Measurements from ENCODE around the gene SLC35B2. TPM values are rescaled to one million over a fixed set of nuclear protein-coding genes. Genes with fewer than 3 reads are reported as not detected.
A peak's percentile ranks its signal among the peaks of the same experiment; 100 is the strongest.

Gene SLC35B2
- total and polyA plus RNA-seq, 2 experiments from 2014 or later: 14.0 to 30.9 TPM

DNA sequence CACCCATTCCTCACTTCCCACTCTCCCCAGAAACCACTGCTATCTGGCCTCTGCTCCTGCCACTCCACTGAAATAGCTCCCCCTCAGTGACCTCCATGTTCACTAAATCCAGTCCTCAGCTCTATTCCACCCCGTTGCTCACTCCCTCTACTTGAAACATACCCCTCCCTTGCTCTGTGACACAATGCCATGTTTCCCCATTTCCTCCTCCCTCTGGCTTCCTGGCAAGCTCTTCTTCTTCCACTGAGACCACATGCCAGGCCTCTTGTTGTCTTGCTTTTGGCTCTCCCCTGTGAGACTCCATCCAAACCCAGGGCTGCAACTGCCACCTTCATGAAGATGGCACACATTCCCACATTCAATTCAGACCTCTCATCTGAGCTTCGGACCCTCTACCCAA, 26.8 kb upstream of the SLC35B2 start:
- H3K4me3 Mint-ChIP-seq: no peak overlapping the region
- DNase-seq (ENCODE audit: low spot score): no peak
- H3K27me3 Mint-ChIP-seq (ENCODE audit: insufficient read depth, low read depth, poor library complexity): peaks cover 17% of the 10 kb centered on the region
- Histone ChIP-seq H3K27ac (ENCODE audit: low read depth) (no peak overlapping the region), H3K27me3 (ENCODE audit: insufficient read depth) (0 out of 2 replicates have a peak, but pooled peaks cover 5% of the 10 kb centered on the region), H3F3A (replicated peaks; ENCODE audit: low read depth) (no peaks in the 10 kb centered on the region), H3K79me2 (replicated peaks; ENCODE audit: insufficient read depth) (no peaks in the 10 kb centered on the region), H3K9me2 (ENCODE audit: insufficient read depth) (no peaks in the 10 kb centered on the region), H3K4me3 (no peak overlapping the region), H2AFZ (no peak overlapping the region), H4K20me1 (replicated peaks; ENCODE audit: insufficient read depth) (no peaks in the 10 kb centered on the region), H3K4me1 (ENCODE audit: insufficient read depth) (no peaks in the 10 kb centered on the region), H3K36me3 (ENCODE audit: insufficient read depth) (no peaks in the 10 kb centered on the region), H3K4me2 (no peak overlapping the region)
- H3K36me3 Mint-ChIP-seq (ENCODE audit: low read depth): no peaks in the 10 kb centered on the region; the same call in 2 of the 3 replicates
- TF ChIP-seq CREB1 (CRISPR knock-in tag; IDR thresholded peaks at IDR 0.05; ENCODE audit: low read depth): no peak
- TF ChIP-seq EZH2phosphoT487 (IDR thresholded peaks at IDR 0.05; ENCODE audit: unreplicated experiment): no peak
- peak; percentile 18; the same call in 2 of the 3 replicates for ATAC-seq
- no peak overlapping the region for H3K27ac Mint-ChIP-seq
- H3K4me1 Mint-ChIP-seq: peaks cover 7% of the 10 kb centered on the region
- no peaks in the 10 kb centered on the region; the same call in 2 of the 3 replicates for H3K9me3 Mint-ChIP-seq

DNA sequence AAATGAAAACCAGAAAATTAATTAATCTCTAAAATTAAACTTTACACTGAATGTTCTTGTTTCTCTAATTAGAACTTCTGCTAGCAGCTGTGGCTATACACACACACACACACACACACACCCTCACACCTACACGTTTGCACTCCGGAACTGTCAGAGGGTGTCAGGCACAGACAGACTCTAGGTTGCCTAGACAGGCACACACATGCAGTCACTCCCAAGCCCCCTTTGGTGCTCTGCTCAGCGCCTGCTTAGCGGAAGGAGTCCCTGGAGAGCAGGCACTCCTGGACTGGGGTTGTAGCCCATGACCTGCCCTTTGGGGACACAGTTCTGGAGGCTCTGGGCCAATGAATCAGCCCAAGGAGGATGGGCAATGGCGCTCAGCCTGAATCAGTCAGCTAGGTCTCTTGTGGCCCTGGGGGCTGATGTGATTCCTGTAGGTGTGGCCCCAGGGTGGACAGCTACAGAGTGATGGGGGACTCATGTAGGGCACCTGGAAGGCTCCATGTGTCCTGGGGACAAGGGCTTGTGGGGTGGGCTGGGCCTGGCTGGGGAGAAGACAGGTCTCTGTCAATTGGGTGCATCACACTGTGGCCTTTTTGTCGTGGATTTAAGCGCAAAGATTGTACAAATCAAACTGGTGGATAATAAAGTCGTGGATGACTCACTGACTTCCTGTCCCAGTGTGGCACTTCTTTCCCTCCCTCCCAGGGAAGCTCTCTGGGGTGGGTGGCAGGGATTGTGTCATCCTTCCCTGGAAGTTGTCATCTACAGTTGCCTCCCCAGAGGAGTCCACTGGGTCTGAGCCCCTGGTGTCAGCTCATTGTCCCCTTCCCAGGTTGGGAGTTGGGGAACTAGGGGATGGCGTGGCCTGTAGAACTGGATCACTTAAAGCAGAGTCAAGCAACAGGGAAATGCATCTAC, 21.7 kb upstream of the SLC35B2 start:
- Histone ChIP-seq H3K4me2 (no peak overlapping the region), H3K9me2 (ENCODE audit: insufficient read depth) (no peaks in the 10 kb centered on the region), H2AFZ (no peak overlapping the region), H4K20me1 (replicated peaks; ENCODE audit: insufficient read depth) (no peaks in the 10 kb centered on the region), H3K27me3 (ENCODE audit: insufficient read depth) (peaks cover 35% of the 10 kb centered on the region), H3F3A (replicated peaks; ENCODE audit: low read depth) (0 out of 2 replicates have a peak, but pooled peaks cover 8% of the 10 kb centered on the region), H3K36me3 (ENCODE audit: insufficient read depth) (no peaks in the 10 kb centered on the region), H3K27ac (ENCODE audit: low read depth) (no peak overlapping the region), H3K4me3 (no peak overlapping the region), H3K4me1 (ENCODE audit: insufficient read depth) (no peaks in the 10 kb centered on the region), H3K79me2 (replicated peaks; ENCODE audit: insufficient read depth) (no peaks in the 10 kb centered on the region)
- H3K4me3 Mint-ChIP-seq: no peak overlapping the region
- no peak for DNase-seq (ENCODE audit: low spot score)
- H3K27ac Mint-ChIP-seq: no peak overlapping the region
- H3K36me3 Mint-ChIP-seq (ENCODE audit: low read depth): no peaks in the 10 kb centered on the region
- H3K9me3 Mint-ChIP-seq: no peaks in the 10 kb centered on the region
- H3K4me1 Mint-ChIP-seq: peaks cover 6% of the 10 kb centered on the region
- no peak for ATAC-seq
- H3K27me3 Mint-ChIP-seq (ENCODE audit: insufficient read depth, low read depth, poor library complexity): peaks cover 34% of the 10 kb centered on the region
- no peak for TF ChIP-seq ZNF114 (CRISPR knock-in tag; IDR thresholded peaks at IDR 0.05)
- TF ChIP-seq, protein P1, sequence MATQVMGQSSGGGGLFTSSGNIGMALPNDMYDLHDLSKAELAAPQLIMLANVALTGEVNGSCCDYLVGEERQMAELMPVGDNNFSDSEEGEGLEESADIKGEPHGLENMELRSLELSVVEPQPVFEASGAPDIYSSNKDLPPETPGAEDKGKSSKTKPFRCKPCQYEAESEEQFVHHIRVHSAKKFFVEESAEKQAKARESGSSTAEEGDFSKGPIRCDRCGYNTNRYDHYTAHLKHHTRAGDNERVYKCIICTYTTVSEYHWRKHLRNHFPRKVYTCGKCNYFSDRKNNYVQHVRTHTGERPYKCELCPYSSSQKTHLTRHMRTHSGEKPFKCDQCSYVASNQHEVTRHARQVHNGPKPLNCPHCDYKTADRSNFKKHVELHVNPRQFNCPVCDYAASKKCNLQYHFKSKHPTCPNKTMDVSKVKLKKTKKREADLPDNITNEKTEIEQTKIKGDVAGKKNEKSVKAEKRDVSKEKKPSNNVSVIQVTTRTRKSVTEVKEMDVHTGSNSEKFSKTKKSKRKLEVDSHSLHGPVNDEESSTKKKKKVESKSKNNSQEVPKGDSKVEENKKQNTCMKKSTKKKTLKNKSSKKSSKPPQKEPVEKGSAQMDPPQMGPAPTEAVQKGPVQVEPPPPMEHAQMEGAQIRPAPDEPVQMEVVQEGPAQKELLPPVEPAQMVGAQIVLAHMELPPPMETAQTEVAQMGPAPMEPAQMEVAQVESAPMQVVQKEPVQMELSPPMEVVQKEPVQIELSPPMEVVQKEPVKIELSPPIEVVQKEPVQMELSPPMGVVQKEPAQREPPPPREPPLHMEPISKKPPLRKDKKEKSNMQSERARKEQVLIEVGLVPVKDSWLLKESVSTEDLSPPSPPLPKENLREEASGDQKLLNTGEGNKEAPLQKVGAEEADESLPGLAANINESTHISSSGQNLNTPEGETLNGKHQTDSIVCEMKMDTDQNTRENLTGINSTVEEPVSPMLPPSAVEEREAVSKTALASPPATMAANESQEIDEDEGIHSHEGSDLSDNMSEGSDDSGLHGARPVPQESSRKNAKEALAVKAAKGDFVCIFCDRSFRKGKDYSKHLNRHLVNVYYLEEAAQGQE (IDR thresholded peaks at IDR 0.05; ENCODE audit: unreplicated experiment): no peak
- TF ChIP-seq, protein P2, sequence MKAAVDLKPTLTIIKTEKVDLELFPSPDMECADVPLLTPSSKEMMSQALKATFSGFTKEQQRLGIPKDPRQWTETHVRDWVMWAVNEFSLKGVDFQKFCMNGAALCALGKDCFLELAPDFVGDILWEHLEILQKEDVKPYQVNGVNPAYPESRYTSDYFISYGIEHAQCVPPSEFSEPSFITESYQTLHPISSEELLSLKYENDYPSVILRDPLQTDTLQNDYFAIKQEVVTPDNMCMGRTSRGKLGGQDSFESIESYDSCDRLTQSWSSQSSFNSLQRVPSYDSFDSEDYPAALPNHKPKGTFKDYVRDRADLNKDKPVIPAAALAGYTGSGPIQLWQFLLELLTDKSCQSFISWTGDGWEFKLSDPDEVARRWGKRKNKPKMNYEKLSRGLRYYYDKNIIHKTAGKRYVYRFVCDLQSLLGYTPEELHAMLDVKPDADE (IDR thresholded peaks at IDR 0.05): no peak

Measured in GM23338 (cell line).